Right lobe of liver (tissue), 6 donors: ENCODE data around the gene ATP5F1A. TPM values are rescaled to one million over a fixed set of nuclear protein-coding genes. Genes with fewer than 3 reads are reported as not detected.
A peak's percentile ranks its signal among the peaks of the same experiment; 100 is the strongest.

ENCODE experiments used
- ATAC-seq, 4 donors: fragments of 200-7000 bp; cut with Tn5 transposase; one replicate each; pipeline ENCODE4 v1.9.1; 2020; ENCODE audit warnings: mild to moderate bottlenecking in 4 of 4, moderate library complexity in 4 of 4
- DNase-seq, 3 donors: peaks; one replicate each; pipeline ENCODE4 v3.0.0-alpha.2; 2020
- H3K27ac ChIP-seq, 3 donors: fragments of 200-600 bp; one replicate each; pipeline ENCODE4 v1.8.0; 2022
- H3K27me3 ChIP-seq, 2 donors: fragments of 200-600 bp; one replicate each; pipeline ENCODE4 v1.8.0; 2022
- H3K36me3 ChIP-seq, 4 donors: fragments of 200-600 bp; sonication (generic) in 1 of 4; one replicate each; pipeline versions ENCODE4 v1.5.1 to v1.8.0; 2017 to 2022; ENCODE audit warnings: control low read depth in 1 of 4
- H3K4me1 ChIP-seq, 4 donors: fragments of 200-600 bp; sonication (generic) in 1 of 4; one replicate each; pipeline versions ENCODE4 v1.5.1 to v1.8.0; 2017 to 2022; ENCODE audit warnings: control low read depth in 1 of 4
- H3K4me3 ChIP-seq, 3 donors: fragments of 200-600 bp; one replicate each; pipeline ENCODE4 v1.8.0; 2022
- H3K9me3 ChIP-seq, 4 donors: fragments of 200-600 bp; sonication (generic) in 1 of 4; one replicate each; pipeline versions ENCODE4 v1.5.1 to v1.8.0; 2017 to 2022; ENCODE audit warnings: control low read depth in 1 of 4
- CTCF ChIP-seq, 4 donors: fragments of 200-600 bp in 3 of 4; fragments of 450-650 bp in 1 of 4; IDR thresholded peaks; one replicate each; pipeline versions ENCODE4 v1.5.1 to v1.8.0; 2016 to 2022; ENCODE audit warnings: antibody characterized with exemption in 4 of 4, mild to moderate bottlenecking in 2 of 4
- POLR2A ChIP-seq: fragments of 450-650 bp; IDR thresholded peaks from one replicate; pipeline ENCODE4 v1.6.1; 2017; ENCODE audit warnings: antibody characterized with exemption, mild to moderate bottlenecking
- WGBS: methylation state at CpG from one replicate; pipeline ENCODE4 v1.1.6; 2018; ENCODE audit warnings: low coverage, low lambda C conversion rate; ENCODE audit not compliant: insufficient coverage; ENCODE audit errors: missing lambda C conversion rate; 5-methylcytosine and 5-hydroxymethylcytosine counted together
- intact Hi-C, 2 donors: fragments of 100-400 bp; cut with DNase I; formaldehyde crosslinking; loops; one replicate each; pipeline versions ENCODE4 v1.11.2 to v1.14.1; 2022
- long read RNA-seq: library from polyadenylated mRNA; unstranded; transcript quantifications from one replicate; pipeline ENCODE4 v2.0.0, GENCODE V29; 2019
- total RNA-seq, 6 experiments: library from RNA; depleted of rRNA in 2 of 6; stranded (reverse); fragments of >200 nt in 2 of 6; fragmentation: NEBNext Ultra II Directional in 3 of 6; extraction: Animal tissue kit (Norgen Biotek cat#: 25700) in 3 of 6; gene quantifications; one replicate each; pipeline versions ENCODE4 v1.1.0 to v1.2.4, GENCODE V29; 2016 to 2023
- donor health status: DM: no; HTN: yes; CAD: no.
- donor health status: DM: no; HTN: no; CAD: no.
- donor health status: DM: no; HTN: no; CAD: no.
- donor health status: DM: no; HTN: yes; CAD: no.
- donor health status: DM: no; HTN: yes; CAD: no.

Gene ATP5F1A
- total RNA-seq = 100 to 1,000 TPM; 243 to 405 (median 286) TPM
- long read RNA-seq, full-length matches to known transcripts = 162 of 178 reads
- long read RNA-seq, partial matches to known transcripts = 14 of 178 reads
- long read RNA-seq, other reads (novel, unspliced or antisense) = 2 of 178 reads

- H3K27ac ChIP-seq = peak within 1 kb of the TSS; percentile 82 to 90 (median 83)
- H3K4me1 ChIP-seq = peaks cover 0 to 29% (median 11%) of the 10 kb centered on the region in 4 donors
- DNase-seq (peak; percentile 87 to 92 (median 91)), ATAC-seq (peak; percentile 88 to 94 (median 92))
- H3K36me3 ChIP-seq = peaks cover 0 to 19% (median 9%) of the 10 kb centered on the region in 4 donors
- H3K4me3 ChIP-seq = peak within 1 kb of the TSS; percentile 89 to 100 (median 99)
- 0% methylated on average over 35 of the region's 53 CpGs for WGBS
- no peaks in the 10 kb centered on the region for H3K9me3 ChIP-seq
- intact Hi-C loops = no loop called here
- no peak for TF ChIP-seq CTCF (IDR thresholded peaks at IDR 0.05)
- TF ChIP-seq POLR2A = peak; percentile 80
- no peaks in the 10 kb centered on the region for H3K27me3 ChIP-seq
Measured at GRCh38 chr18:46097801-46098615, at the start of gene ATP5F1A. TSS of gene ATP5F1A (minus strand) at chr18:46098296. CDS start at chr18:46098231, 65 bp downstream.

GRCh38 chr18:46141199-46141598 is 43.1 kb upstream of the ATP5F1A start:
- no peak for ATAC-seq
- 81% methylated on average over 4 of the region's 4 CpGs for WGBS
- Histone ChIP-seq H3K27ac (no peak overlapping the region), H3K36me3 (no peaks in the 10 kb centered on the region), H3K9me3 (no peaks in the 10 kb centered on the region), H3K27me3 (no peaks in the 10 kb centered on the region), H3K4me1 (no peaks in the 10 kb centered on the region), H3K4me3 (no peak overlapping the region)
- TF ChIP-seq POLR2A (no peak), CTCF (IDR thresholded peaks at IDR 0.05) (no peak)
- no peak for DNase-seq
- intact Hi-C loops = no loop called here

GRCh38 chr18:46140173-46140572 is 42.1 kb upstream of the ATP5F1A start:
- no peaks in the 10 kb centered on the region for H3K27me3 ChIP-seq
- ATAC-seq = no peak
- no peak for DNase-seq
- WGBS = 94% methylated on average over 4 of the region's 4 CpGs
- H3K4me1 ChIP-seq = no peaks in the 10 kb centered on the region
- no peak for TF ChIP-seq POLR2A
- no peak for TF ChIP-seq CTCF (IDR thresholded peaks at IDR 0.05)
- H3K9me3 ChIP-seq = no peaks in the 10 kb centered on the region
- H3K4me3 ChIP-seq = no peak overlapping the region
- no peaks in the 10 kb centered on the region for H3K36me3 ChIP-seq
- intact Hi-C loops = no loop called here
- H3K27ac ChIP-seq = no peak overlapping the region

GRCh38 chr18:46134920-46135675 is 37.0 kb upstream of the ATP5F1A start:
- intact Hi-C loops = no loop called here
- ATAC-seq (no peak), DNase-seq (no peak)
- Histone ChIP-seq H3K27ac (no peak overlapping the region), H3K4me3 (no peak overlapping the region), H3K27me3 (no peaks in the 10 kb centered on the region), H3K4me1 (no peaks in the 10 kb centered on the region), H3K9me3 (no peaks in the 10 kb centered on the region), H3K36me3 (peaks cover 0 to under 1% (median 0%) of the 10 kb centered on the region in 4 donors)
- no peak for TF ChIP-seq CTCF (IDR thresholded peaks at IDR 0.05)
- no peak for TF ChIP-seq POLR2A
- 79% methylated on average over 9 of the region's 9 CpGs for WGBS
